Cardiac muscle cell (in vitro differentiated cells and primary cell): ENCODE results near the gene CAST. TPM values are rescaled to one million over a fixed set of nuclear protein-coding genes. Genes with fewer than 3 reads are reported as not detected.
"Not testable (repeated sequence)": the region's sequence is repeated elsewhere in the genome, so short reads cannot be mapped to it uniquely, and the experiment has no call there.

ENCODE experiments used
- DNase-seq, 2 donors: peaks; one replicate each; pipeline versions ENCODE4 v3.0.0 to v3.0.0-alpha.2; 2010 to 2017; ENCODE audit warnings: low read depth in 1 of 2, low spot score in 1 of 2
- H3K27ac ChIP-seq: fragments of 200-600 bp; sonication (generic); 2 replicates; pipeline ENCODE4 v1.5.1; 2016
- H3K27me3 ChIP-seq: fragments of 200-600 bp; sonication (generic); 2 replicates; pipeline ENCODE4 v1.6.0; 2016; ENCODE audit warnings: control low read depth
- H3K36me3 ChIP-seq: fragments of 200-600 bp; sonication (generic); 2 replicates; pipeline ENCODE4 v1.5.1; 2016; ENCODE audit warnings: control low read depth
- H3K4me1 ChIP-seq: fragments of 200-600 bp; sonication (generic); 2 replicates; pipeline ENCODE4 v1.8.1; 2017; ENCODE audit warnings: low read depth, mild to moderate bottlenecking, mixed run types
- H3K4me3 ChIP-seq: fragments of 200-600 bp; sonication (generic); 2 replicates; pipeline ENCODE4 v1.5.1; 2016; ENCODE audit warnings: mild to moderate bottlenecking
- H3K9me3 ChIP-seq: fragments of 200-600 bp; sonication (generic); 2 replicates; pipeline ENCODE4 v1.5.1; 2017; ENCODE audit warnings: low read depth, mild to moderate bottlenecking, control low read depth
- CTCF ChIP-seq: IDR thresholded peaks from 2 replicates; pipeline ENCODE4 v1.5.1; 2012; ENCODE audit warnings: low read depth, mild to moderate bottlenecking, low read length
- polyA plus RNA-seq: library from polyadenylated mRNA; unstranded; fragments of >200 nt; fragmentation: Nextera tagmentation; extraction: Ambion mirVana; gene quantifications from 2 replicates; pipeline ENCODE4 v1.2.1, GENCODE V29; 2016
- total RNA-seq: library from RNA; depleted of rRNA; stranded (reverse); fragments of >200 nt; gene quantifications from 2 replicates; pipeline ENCODE4 v1.2.3, GENCODE V29; 2016

Gene CAST
- total and polyA plus RNA-seq, 2 experiments from 2014 or later, result 85.2 to 101 TPM

- TF ChIP-seq CTCF, result no peak
- peaks cover 17% of the 10 kb centered on the region for H3K4me1 ChIP-seq
- no peaks in the 10 kb centered on the region for H3K27me3 ChIP-seq
- H3K36me3 ChIP-seq, result peaks cover 39% of the 10 kb centered on the region
- H3K27ac ChIP-seq, result peak overlapping the region; percentile 81
- DNase-seq, result no peak
- no peaks in the 10 kb centered on the region for H3K9me3 ChIP-seq
- H3K4me3 ChIP-seq, result no peak overlapping the region
These were observed 78.9 kb downstream of the CAST start for GRCh38 chr5:96741106-96741505.

- TF ChIP-seq CTCF, result no peak
- DNase-seq, result peak in 1 of 2 donors; percentile 69
These were observed 79.7 kb downstream of the CAST start for GRCh38 chr5:96741891-96742309.

GRCh38 chr5:96742538-96742937 lies 80.4 kb downstream of the CAST start:
- DNase-seq, result no peak
- H3K27ac ChIP-seq, result peak overlapping the region; percentile 16
- H3K27me3 ChIP-seq, result no peaks in the 10 kb centered on the region
- H3K4me1 ChIP-seq, result peaks cover 17% of the 10 kb centered on the region
- H3K4me3 ChIP-seq, result no peak overlapping the region
- H3K36me3 ChIP-seq, result peaks cover 32% of the 10 kb centered on the region
- no peaks in the 10 kb centered on the region for H3K9me3 ChIP-seq
- no peak for TF ChIP-seq CTCF

More at GRCh38 chr5:96741891-96742309, 79.7 kb downstream of the CAST start:
- H3K36me3 ChIP-seq, result peaks cover 31% of the 10 kb centered on the region
- peaks cover 17% of the 10 kb centered on the region for H3K4me1 ChIP-seq
- H3K27ac ChIP-seq, result peak overlapping the region; percentile 81
- no peak overlapping the region for H3K4me3 ChIP-seq
- H3K9me3 ChIP-seq, result no peaks in the 10 kb centered on the region
- no peaks in the 10 kb centered on the region for H3K27me3 ChIP-seq

GRCh38 chr5:96743065-96743768 lies 81.0 kb downstream of the CAST start:
- TF ChIP-seq CTCF, result no peak
- Histone ChIP-seq H3K36me3 (peaks cover 28% of the 10 kb centered on the region), H3K27me3 (no peaks in the 10 kb centered on the region), H3K4me3 (no peak overlapping the region), H3K27ac (no peak overlapping the region), H3K4me1 (peaks cover 17% of the 10 kb centered on the region), H3K9me3 (no peaks in the 10 kb centered on the region)
- DNase-seq, result peak in 1 of 2 donors; percentile 38

- H3K4me1 ChIP-seq, result peaks cover 17% of the 10 kb centered on the region
- H3K36me3 ChIP-seq, result peaks cover 23% of the 10 kb centered on the region
- no peaks in the 10 kb centered on the region for H3K27me3 ChIP-seq
These were observed 81.6 kb downstream of the CAST start for GRCh38 chr5:96743805-96744204.

GRCh38 chr5:96744218-96744617 lies 82.0 kb downstream of the CAST start:
- peaks cover 17% of the 10 kb centered on the region for H3K4me1 ChIP-seq
- H3K36me3 ChIP-seq, result peaks cover 21% of the 10 kb centered on the region
- H3K9me3 ChIP-seq, H3K27ac ChIP-seq, H3K27me3 ChIP-seq, H3K4me3 ChIP-seq, DNase-seq: not testable (repeated sequence)

More at GRCh38 chr5:96743805-96744204, 81.6 kb downstream of the CAST start:
- no peak for DNase-seq
- no peak for TF ChIP-seq CTCF
- Histone ChIP-seq H3K27ac (no peak overlapping the region), H3K9me3 (no peaks in the 10 kb centered on the region), H3K4me3 (no peak overlapping the region)
